Lower lobe of right lung (tissue), 2 donors: ENCODE results near the gene POLK. TPM values are rescaled to one million over a fixed set of nuclear protein-coding genes. Genes with fewer than 3 reads are reported as not detected.

Source experiments
- ATAC-seq, 2 donors: fragments of 200-7000 bp; cut with Tn5 transposase; one replicate each; pipeline ENCODE4 v1.9.1; 2020 to 2022; ENCODE audit warnings: mild to moderate bottlenecking in 2 of 2, moderate library complexity in 2 of 2
- DNase-seq: peaks from one replicate; pipeline ENCODE4 v3.0.0-alpha.2; 2020
- H3K27ac ChIP-seq: fragments of 200-600 bp; one replicate; pipeline ENCODE4 v1.8.0; 2022
- H3K27me3 ChIP-seq: fragments of 200-600 bp; one replicate; pipeline ENCODE4 v1.8.0; 2022; ENCODE audit warnings: low read depth
- H3K36me3 ChIP-seq: fragments of 200-600 bp; one replicate; pipeline ENCODE4 v1.8.0; 2022; ENCODE audit warnings: mild to moderate bottlenecking
- H3K4me1 ChIP-seq: fragments of 200-600 bp; one replicate; pipeline ENCODE4 v1.8.0; 2022
- H3K4me3 ChIP-seq: fragments of 200-600 bp; one replicate; pipeline ENCODE4 v1.8.0; 2022; ENCODE audit warnings: mild to moderate bottlenecking
- H3K9me3 ChIP-seq: fragments of 200-600 bp; one replicate; pipeline ENCODE4 v1.8.0; 2022
- CTCF ChIP-seq: fragments of 200-600 bp; IDR thresholded peaks from one replicate; pipeline ENCODE4 v1.8.0; 2022; ENCODE audit warnings: antibody characterized with exemption, mild to moderate bottlenecking
- intact Hi-C: fragments of 100-400 bp; cut with DNase I; formaldehyde crosslinking; loops from one replicate; pipeline ENCODE4 v1.11.0; 2022
- long read RNA-seq: library from polyadenylated mRNA; unstranded; transcript quantifications from one replicate; pipeline ENCODE4 v2.0.0, GENCODE V29; 2021
- total RNA-seq: library from RNA; stranded (reverse); fragmentation: NEBNext Ultra II Directional; extraction: Animal tissue kit (Norgen Biotek cat#: 25700); gene quantifications from one replicate; pipeline ENCODE4 v1.2.1, GENCODE V29; 2021
- donor health status: DM: no; HTN: yes; CAD: no; lungs with severe emphysema.

Gene POLK
- total RNA-seq: 39.6 TPM
- long read RNA-seq, full-length matches to known transcripts: 7 of 19 reads
- long read RNA-seq, partial matches to known transcripts: 3 of 19 reads
- long read RNA-seq, other reads (novel, unspliced or antisense): 9 of 19 reads

- intact Hi-C loops: no loop called here
- no peaks in the 10 kb centered on the region for H3K36me3 ChIP-seq
- peak within 1 kb of the TSS; percentile 77 for H3K4me3 ChIP-seq
- H3K9me3 ChIP-seq: no peaks in the 10 kb centered on the region
- ATAC-seq (peak; percentile 98), DNase-seq (peak; percentile 99)
- H3K4me1 ChIP-seq: peaks cover 40% of the 10 kb centered on the region
- peak within 1 kb of the TSS; percentile 89 for H3K27ac ChIP-seq
- no peaks in the 10 kb centered on the region for H3K27me3 ChIP-seq
- TF ChIP-seq CTCF: no peak
Measured at GRCh38 chr5:75511435-75512382, at the start of gene POLK, which contains the start of gene CERT1. Gene POLK, plus strand, starts transcription at chr5:75511891. Gene CERT1, minus strand, starts transcription at chr5:75511629. Its CDS starts 422 bp downstream, at chr5:75511207.

- H3K4me1 ChIP-seq: peaks cover 25% of the 10 kb centered on the region
- H3K27ac ChIP-seq: no peak overlapping the region
- ATAC-seq: peak in 1 of 2 donors; percentile 37
Measured at GRCh38 chr5:75463726-75464125, 48.0 kb upstream of the POLK start.

GRCh38 chr5:75465480-75465879 lies 46.2 kb upstream of the POLK start:
- Histone ChIP-seq H3K9me3 (peaks cover 24% of the 10 kb centered on the region), H3K27me3 (no peaks in the 10 kb centered on the region), H3K36me3 (no peaks in the 10 kb centered on the region), H3K27ac (no peak overlapping the region), H3K4me1 (peaks cover 25% of the 10 kb centered on the region), H3K4me3 (no peak overlapping the region)
- DNase-seq (no peak), ATAC-seq (peak; percentile 35 to 39)
- TF ChIP-seq CTCF: no peak
- intact Hi-C loops: no loop called here

More at GRCh38 chr5:75463726-75464125, 48.0 kb upstream of the POLK start:
- intact Hi-C loops: no loop called here
- Histone ChIP-seq H3K9me3 (peaks cover 7% of the 10 kb centered on the region), H3K27me3 (no peaks in the 10 kb centered on the region), H3K36me3 (no peaks in the 10 kb centered on the region), H3K4me3 (no peak overlapping the region)
- no peak for TF ChIP-seq CTCF
- DNase-seq: no peak

- no peak for ATAC-seq
- H3K27me3 ChIP-seq: no peaks in the 10 kb centered on the region
- no peak for TF ChIP-seq CTCF
- intact Hi-C loops: no loop called here
- no peak for DNase-seq
- no peaks in the 10 kb centered on the region for H3K36me3 ChIP-seq
- peaks cover 26% of the 10 kb centered on the region for H3K9me3 ChIP-seq
- H3K27ac ChIP-seq: no peak overlapping the region
- H3K4me1 ChIP-seq: peaks cover 25% of the 10 kb centered on the region
- H3K4me3 ChIP-seq: no peak overlapping the region
Measured at GRCh38 chr5:75466006-75466716, 45.5 kb upstream of the POLK start.

GRCh38 chr5:75468593-75468992 lies 43.1 kb upstream of the POLK start:
- Histone ChIP-seq H3K9me3 (peaks cover 26% of the 10 kb centered on the region), H3K4me1 (peaks cover 19% of the 10 kb centered on the region), H3K4me3 (no peak overlapping the region), H3K36me3 (no peaks in the 10 kb centered on the region), H3K27me3 (no peaks in the 10 kb centered on the region), H3K27ac (no peak overlapping the region)
- DNase-seq (no peak), ATAC-seq (no peak)
- intact Hi-C loops: no loop called here
- TF ChIP-seq CTCF: no peak
